ENCODE measurements around the gene PAPPA.

GRCh38 chr9:116411506-116411905 lies 257.9 kb downstream of the PAPPA start:
- no peak for TF ChIP-seq EZH2phosphoT487 (IDR thresholded peaks at IDR 0.05; ENCODE audit: borderline replicate concordance)
- no peak for TF ChIP-seq CTCF (conservative IDR thresholded peaks at IDR 0.05; ENCODE audit: low read length)
